K562 (cell line): ENCODE data around the gene METRNL. TPM values are rescaled to one million over a fixed set of nuclear protein-coding genes. Genes with fewer than 3 reads are reported as not detected.

Source experiments
- ATAC-seq: fragments of 200-7000 bp; cut with Tn5 transposase; 3 replicates; pipeline ENCODE4 v1.9.1; 2020; ENCODE audit warnings: moderate library complexity
- BruUV-seq: library from RNA; stranded (reverse); fragments of 400-500 nt; replicated peaks from 2 replicates; lab custom pipeline; 2021; lab: Mats Ljungman, UMichigan
- CTCF ChIA-PET: fragments of 300-600 bp; formaldehyde crosslinking; extraction: SDS; loops from one replicate; lab custom pipeline; 2021; ENCODE audit warnings: low intra/inter-chr PET ratio; lab: Yijun Ruan, JAX
- POLR2A ChIA-PET: fragments of 300-600, 350-650 bp; sonication (Branson Sonifier 250); formaldehyde crosslinking; extraction: SDS; loops from one replicate; lab custom pipeline; 2021; ENCODE audit warnings: antibody characterized with exemption, inconsistent platforms; lab: Yijun Ruan, JAX
- DNase-seq, 4 experiments: peaks; one replicate each; pipeline versions ENCODE4 v3.0.0 to v3.0.0-alpha.2; 2011 to 2018; ENCODE audit warnings: low spot score in 3 of 4, mixed read lengths in 3 of 4; ENCODE audit errors: extremely low read depth in 1 of 4
- FAIRE-seq: peaks from 2 replicates; lab custom pipeline; 2011; peaks lifted over from hg19 to GRCh38; lab: Jason Lieb, UNC
- H2AFZ ChIP-seq: 2 replicates; pipeline ENCODE4 v1.6.0; 2011; ENCODE audit warnings: low read depth, low read length, control low read depth, inconsistent platforms
- H3K27ac ChIP-seq: fragments of 200-600 bp; 3 replicates; pipeline ENCODE4 v1.8.0; 2011; ENCODE audit warnings: low read depth, mild to moderate bottlenecking, control low read depth, inconsistent platforms, low read length, moderate library complexity, mixed read lengths; ENCODE audit errors: extremely low read depth
- H3K27me3 ChIP-seq, 2 experiments: fragments of 300-600 bp in 1 of 2; 2 replicates in 1 of 2; 3 replicates in 1 of 2; pipeline versions ENCODE4 v1.6.0 to v1.8.0; 2011; ENCODE audit warnings: inconsistent platforms in 2 of 2, low read length in 2 of 2, mild to moderate bottlenecking in 1 of 2, mixed read lengths in 1 of 2, moderate library complexity in 1 of 2; ENCODE audit not compliant: control insufficient read depth in 2 of 2, insufficient read depth in 2 of 2
- H3K36me3 ChIP-seq: fragments of 300-600 bp; 3 replicates; pipeline ENCODE4 v1.8.0; 2011; ENCODE audit warnings: mild to moderate bottlenecking, low read length, inconsistent platforms; ENCODE audit not compliant: control insufficient read depth, insufficient read depth
- H3K4me1 ChIP-seq, 2 experiments: fragments of 200-600 bp in 1 of 2; replicated peaks in 1 of 2; 2 replicates in 1 of 2; 3 replicates in 1 of 2; pipeline versions ENCODE4 v1.5.1 to v1.8.0; 2011; ENCODE audit warnings: inconsistent platforms in 2 of 2, low read length in 2 of 2, mild to moderate bottlenecking in 1 of 2, mixed read lengths in 1 of 2, moderate library complexity in 1 of 2; ENCODE audit not compliant: control insufficient read depth in 2 of 2, insufficient read depth in 2 of 2
- H3K4me2 ChIP-seq: 2 replicates; pipeline ENCODE4 v1.6.1; 2011; ENCODE audit warnings: low read length, control low read depth, inconsistent platforms, mixed read lengths; ENCODE audit not compliant: insufficient read depth
- H3K4me3 ChIP-seq: fragments of 200-600 bp; sonication (generic), shearing (Covaris generic); 2 replicates; pipeline ENCODE4 v1.5.1; 2016; ENCODE audit warnings: control low read depth, inconsistent platforms
- H3K79me2 ChIP-seq: fragments of 200-600 bp; 3 replicates; pipeline ENCODE4 v1.8.0; 2011; ENCODE audit warnings: low read length, inconsistent platforms; ENCODE audit not compliant: control insufficient read depth, insufficient read depth
- H3K9ac ChIP-seq, 2 experiments: 2 replicates each; pipeline versions ENCODE4 v1.6.0 to v1.6.1; 2011; ENCODE audit warnings: low read depth in 2 of 2, low read length in 2 of 2, control low read depth in 1 of 2, inconsistent platforms in 1 of 2, mild to moderate bottlenecking in 1 of 2, mixed read lengths in 1 of 2; ENCODE audit not compliant: insufficient read depth in 1 of 2
- H3K9me1 ChIP-seq: one replicate; pipeline ENCODE4 v1.6.0; 2011; ENCODE audit warnings: inconsistent platforms, mild to moderate bottlenecking, low read length, moderate library complexity; ENCODE audit not compliant: control insufficient read depth, insufficient read depth
- H3K9me3 ChIP-seq: replicated peaks from 2 replicates; pipeline ENCODE4 v1.5.1; 2011; ENCODE audit warnings: low read depth, low read length, inconsistent platforms; ENCODE audit not compliant: control insufficient read depth, insufficient read depth
- H4K20me1 ChIP-seq: replicated peaks from 2 replicates; pipeline ENCODE4 v1.6.1; 2011; ENCODE audit warnings: low read length, inconsistent platforms, mixed read lengths; ENCODE audit not compliant: control insufficient read depth, insufficient read depth
- ARID4B ChIP-seq: sonication (generic); formaldehyde crosslinking; IDR thresholded peaks from 2 replicates; pipeline ENCODE4 v1.8.0; 2022; ENCODE audit warnings: mild to moderate bottlenecking, missing genetic modification reagents
- DDX20 ChIP-seq: fragments of 450-650 bp; IDR thresholded peaks from 2 replicates; pipeline ENCODE4 v1.6.1; 2016; ENCODE audit warnings: missing genetic modification characterization, low read depth, mild to moderate bottlenecking, missing compliant biosample characterization, moderate library complexity
- E2F1 ChIP-seq: sonication (generic); formaldehyde crosslinking; IDR thresholded peaks from 2 replicates; pipeline ENCODE4 v1.8.1; 2023; ENCODE audit warnings: mild to moderate bottlenecking, missing genetic modification reagents, moderate library complexity
- KAT2B ChIP-seq: IDR thresholded peaks from one replicate; pipeline ENCODE4 v1.6.1; 2012; ENCODE audit warnings: low read depth, mild to moderate bottlenecking, control low read depth, inconsistent platforms, low read length, moderate library complexity
- LCOR ChIP-seq: sonication (generic); formaldehyde crosslinking; IDR thresholded peaks from 2 replicates; pipeline ENCODE4 v1.8.0; 2022; ENCODE audit warnings: mild to moderate bottlenecking, missing genetic modification reagents
- POU5F1 ChIP-seq: fragments of 150-350 bp; IDR thresholded peaks from 2 replicates; pipeline ENCODE4 v1.6.1; 2014; ENCODE audit warnings: borderline replicate concordance, low read length, low read depth, mild to moderate bottlenecking; ENCODE audit not compliant: partially characterized antibody
- SAFB2 ChIP-seq: fragments of 200-400 bp; formaldehyde crosslinking; IDR thresholded peaks from 2 replicates; pipeline ENCODE4 v1.6.1; 2018; ENCODE audit warnings: borderline replicate concordance, low read length, low read depth, moderate library complexity; ENCODE audit not compliant: severe bottlenecking
- SMARCE1 ChIP-seq: fragments of 450-650 bp; IDR thresholded peaks from 2 replicates; pipeline ENCODE4 v1.7.1; 2016; ENCODE audit warnings: mild to moderate bottlenecking
- SRSF9 ChIP-seq: fragments of 200-400 bp; formaldehyde crosslinking; IDR thresholded peaks from 2 replicates; pipeline ENCODE4 v1.6.1; 2017; ENCODE audit warnings: low read depth, low read length, borderline replicate concordance
- ZBTB26 ChIP-seq: fragments of 450-650 bp; formaldehyde crosslinking; IDR thresholded peaks from 2 replicates; pipeline ENCODE4 v1.4.0; 2022; ENCODE audit warnings: missing genetic modification characterization
- ZFP91 ChIP-seq: sonication (generic); formaldehyde crosslinking; IDR thresholded peaks from 2 replicates; pipeline ENCODE4 v1.8.0; 2022; ENCODE audit warnings: mild to moderate bottlenecking, missing genetic modification reagents
- ZNF354B ChIP-seq: fragments of 250-450 bp; sonication (Bioruptor Pico); IDR thresholded peaks from 2 replicates; pipeline ENCODE4 v1.4.0; 2020
- ZNF507 ChIP-seq: conservative IDR thresholded peaks from 2 replicates; pipeline ENCODE4 v1.6.1; 2017; ENCODE audit warnings: missing genetic modification characterization, missing compliant biosample characterization
- WGBS: fragments of 100-300 bp; shearing (Covaris generic); methylation state at CpG from one replicate; pipeline ENCODE4 v1.1.6; 2016; ENCODE audit warnings: low coverage, mixed read lengths; ENCODE audit not compliant: insufficient coverage; ENCODE audit errors: missing lambda C conversion rate; 5-methylcytosine and 5-hydroxymethylcytosine counted together
- in situ Hi-C: fragments of 300-500 bp; cut with MboI; formaldehyde crosslinking; loops from 4 replicates; pipeline ENCODE4 v1.15.0; 2018; ENCODE audit warnings: inconsistent platforms, mixed read lengths
- intact Hi-C: fragments of 100-400 bp; cut with micrococcal nuclease; formaldehyde crosslinking; loops from 2 replicates; pipeline ENCODE4 v1.14.2; 2022
- polyA plus RNA-seq, 8 experiments: library from polyadenylated mRNA; depleted of rRNA in 4 of 8; stranded (reverse) in 5 of 8; unstranded in 3 of 8; fragments of >200 nt; fragmentation: Nextera tagmentation in 2 of 8; fragmentation: Illumina TruSeq in 1 of 8; extraction: Ambion mirVana in 2 of 8; extraction: Trizol in 1 of 8; gene quantifications; 2 replicates each; pipeline versions ENCODE4 v1.2.1 to v1.2.3, GENCODE V29; 2011 to 2014; ENCODE audit warnings: inconsistent platforms in 1 of 8, missing spikeins in 1 of 8
- total RNA-seq, 7 experiments: library from RNA; depleted of rRNA in 6 of 7; stranded (reverse); fragments of >200 nt in 6 of 7; fragmentation: Illumina TruSeq in 2 of 7; extraction: Trizol in 2 of 7; gene quantifications; 2 replicates each; pipeline versions ENCODE4 v1.2.1 to v1.2.3, GENCODE V29; 2011 to 2021; ENCODE audit warnings: low replicate concordance in 1 of 7

METRNL gene
- total and polyA plus RNA-seq, 9 of the 15 experiments (the other 6 are each of a cell fraction or from before 2014, with no cell fraction given) = 0.17 to 31.8 (median 2.9) TPM

GRCh38 chr17:83115832-83116231, 36.4 kb downstream of the METRNL start (continued):
- TF ChIP-seq POU5F1 = no peak
- no peak for TF ChIP-seq ZBTB26 (CRISPR knock-in tag)
- TF ChIP-seq SMARCE1 = no peak
- no peak for TF ChIP-seq ZNF507 (tag)

- intact Hi-C loops (no loop called here), in situ Hi-C loops (no loop called here)
- POLR2A ChIA-PET = interaction anchor here (0.6 to 1.4 kb wide), 5 partner anchors 9 to 67 kb away, joined by 3 to 5 read pairs (median 3); no protein-coding TSS in a partner anchor
- Histone ChIP-seq H3K4me1 (peaks cover 9 to 50% of the 10 kb centered on the region in 2 experiments; a peak in 3 of 5 replicates), H3K27me3 (peaks cover 26 to 59% of the 10 kb centered on the region in 2 experiments; a peak in 4 of 5 replicates), H3K9me3 (no peaks in the 10 kb centered on the region), H3K9ac (no peak overlapping the region), H4K20me1 (peaks cover 17% of the 10 kb centered on the region), H3K27ac (no peak overlapping the region), H3K9me1 (no peaks in the 10 kb centered on the region), H2AFZ (no peak overlapping the region), H3K4me3 (no peak overlapping the region), H3K4me2 (no peak overlapping the region), H3K79me2 (no peaks in the 10 kb centered on the region), H3K36me3 (no peaks in the 10 kb centered on the region)
- ATAC-seq (no peak), DNase-seq (no peak), FAIRE-seq (no peak)
- BruUV-seq = no TSS peak
- CTCF ChIA-PET = no interaction called here
- WGBS = 38% methylated on average over 20 of the region's 23 CpGs
- TF ChIP-seq DDX20 (no peak), ZFP91 (CRISPR knock-in tag) (no peak), KAT2B (no peak), ZNF354B (CRISPR knock-in tag) (no peak), ARID4B (CRISPR knock-in tag) (no peak), LCOR (no peak), SAFB2 (no peak), SRSF9 (no peak), E2F1 (no peak)
Measured at GRCh38 chr17:83116311-83116771, 36.9 kb downstream of the METRNL start.
